Measurements from ENCODE around the gene CTU2. TPM values are rescaled to one million over a fixed set of nuclear protein-coding genes. Genes with fewer than 3 reads are reported as not detected.
A peak's percentile ranks its signal among the peaks of the same experiment; 100 is the strongest.

CTU2 gene
- total and polyA plus RNA-seq, 9 of the 15 experiments (the other 6 are each of a cell fraction or from before 2014, with no cell fraction given): 1.3 to 105 (median 23.2) TPM

GRCh38 chr16:88737298-88738150, 31.2 kb downstream of the CTU2 start (continued):
- no peak for TF ChIP-seq ELK1 (CRISPR knock-in tag; IDR thresholded peaks at IDR 0.05)
- no peak for TF ChIP-seq SPI1 (IDR thresholded peaks at IDR 0.05; ENCODE audit: borderline replicate concordance, low read depth, low read length)
- no peak for TF ChIP-seq FOXJ2 (tag; IDR thresholded peaks at IDR 0.05)
- TF ChIP-seq SMAD4 (CRISPR knock-in tag; conservative IDR thresholded peaks at IDR 0.05): peak; percentile 80
- no peak for TF ChIP-seq FOSL1 (tag; conservative IDR thresholded peaks at IDR 0.05)
- TF ChIP-seq RERE (CRISPR knock-in tag; IDR thresholded peaks at IDR 0.05; ENCODE audit: borderline replicate concordance): no peak
- TF ChIP-seq SNIP1 (IDR thresholded peaks at IDR 0.05; ENCODE audit: low read depth): no peak
- TF ChIP-seq PATZ1 (CRISPR knock-in tag; IDR thresholded peaks at IDR 0.05; ENCODE audit: borderline replicate concordance): no peak
- peak; percentile 58 to 88; a peak in 2 of 4 replicates for TF ChIP-seq TEAD1 (CRISPR knock-in tag; IDR thresholded peaks at IDR 0.05)
- no peak for TF ChIP-seq RFX7 (CRISPR knock-in tag; IDR thresholded peaks at IDR 0.05)
- TF ChIP-seq NR1H2 (CRISPR knock-in tag; IDR thresholded peaks at IDR 0.05): 0 out of 2 replicates have a peak, but pooled peaks have one; percentile 65
- TF ChIP-seq MNT (conservative IDR thresholded peaks at IDR 0.05): peak; percentile 95 to 97
- TF ChIP-seq ZNF780A (CRISPR knock-in tag; IDR thresholded peaks at IDR 0.05): no peak
